ENCODE results near the gene CX3CL1.

GRCh38 chr16:57352636-57353047 is 19.6 kb upstream of the CX3CL1 start:
- TF ChIP-seq EZH2 (IDR thresholded peaks at IDR 0.05) (no peak), POLR2AphosphoS5 (IDR thresholded peaks at IDR 0.05; ENCODE audit: borderline replicate concordance, low read depth, low read length) (no peak), FOXP2 (optimal IDR thresholded peaks at IDR 0.05; ENCODE audit: control extremely low read depth, extremely low read length, insufficient read depth) (no peak)

Data from SK-N-MC (cell line).